Mucosa of descending colon (tissue), 3 donors: Measurements from ENCODE around the gene GSPT1. TPM values are rescaled to one million over a fixed set of nuclear protein-coding genes. Genes with fewer than 3 reads are reported as not detected.

ENCODE experiments used
- ATAC-seq: fragments of 200-7000 bp; cut with Tn5 transposase; one replicate; pipeline ENCODE4 v1.9.1; 2020; ENCODE audit warnings: mild to moderate bottlenecking, moderate library complexity
- DNase-seq, 3 donors: peaks; one replicate each; pipeline ENCODE4 v3.0.0-alpha.2; 2020
- H3K36me3 ChIP-seq: fragments of 200-600 bp; one replicate; pipeline ENCODE4 v1.8.0; 2021; ENCODE audit warnings: low read depth, mild to moderate bottlenecking
- H3K4me1 ChIP-seq: fragments of 200-600 bp; one replicate; pipeline ENCODE4 v1.8.0; 2021; ENCODE audit warnings: low read depth, mild to moderate bottlenecking
- H3K4me3 ChIP-seq: fragments of 200-600 bp; one replicate; pipeline ENCODE4 v1.8.0; 2021; ENCODE audit warnings: mild to moderate bottlenecking
- H3K9me3 ChIP-seq: fragments of 200-600 bp; one replicate; pipeline ENCODE4 v1.8.0; 2021; ENCODE audit warnings: mild to moderate bottlenecking
- CTCF ChIP-seq: fragments of 200-600 bp; IDR thresholded peaks from one replicate; pipeline ENCODE4 v1.8.0; 2022; ENCODE audit warnings: antibody characterized with exemption, mild to moderate bottlenecking
- intact Hi-C, 2 donors: fragments of 100-400 bp; cut with DNase I in 1 of 2; cut with micrococcal nuclease in 1 of 2; formaldehyde crosslinking; loops; one replicate each; pipeline versions ENCODE4 v1.11.0 to v1.11.1; 2022; cut with DNase I, micrococcal nuclease
- total RNA-seq, 3 donors: library from RNA; stranded (reverse); fragmentation: NEBNext Ultra II Directional in 2 of 3; extraction: Animal tissue kit (Norgen Biotek cat#: 25700) in 2 of 3; gene quantifications; one replicate each; pipeline versions ENCODE4 v1.2.1 to v1.2.4, GENCODE V29; 2021 to 2023
- donor health status: DM: no; HTN: no; CAD: no; lungs with moderate emphysema.
- donor health status: DM: no; HTN: no; CAD: no.
- donor health status: DM: no; HTN: yes; CAD: no.

The GSPT1 gene
- total RNA-seq, 3 donors from 2014 or later: 99.0 to 119 (median 113) TPM

- no peak for TF ChIP-seq CTCF
- Histone ChIP-seq H3K36me3 (peaks cover 11% of the 10 kb centered on the region), H3K4me1 (no peaks in the 10 kb centered on the region), H3K4me3 (no peak overlapping the region), H3K9me3 (no peaks in the 10 kb centered on the region)
- intact Hi-C loops: no loop called here
- DNase-seq: no peak
- no peak for ATAC-seq
Measured at GRCh38 chr16:11886881-11887280, 28.9 kb downstream of the GSPT1 start.

GRCh38 chr16:11884035-11884434, 31.7 kb downstream of the GSPT1 start:
- ATAC-seq (no peak), DNase-seq (no peak)
- intact Hi-C loops: no loop called here
- Histone ChIP-seq H3K4me1 (no peaks in the 10 kb centered on the region), H3K36me3 (peaks cover 16% of the 10 kb centered on the region), H3K4me3 (no peak overlapping the region), H3K9me3 (no peaks in the 10 kb centered on the region)
- TF ChIP-seq CTCF: no peak

- Histone ChIP-seq H3K36me3 (peaks cover 12% of the 10 kb centered on the region), H3K4me1 (no peaks in the 10 kb centered on the region), H3K9me3 (no peaks in the 10 kb centered on the region), H3K4me3 (no peak overlapping the region)
- intact Hi-C loops: no loop called here
- DNase-seq (no peak), ATAC-seq (no peak)
- no peak for TF ChIP-seq CTCF
Measured at GRCh38 chr16:11880007-11880406, 35.7 kb downstream of the GSPT1 start.

GRCh38 chr16:11877374-11877773, 38.4 kb downstream of the GSPT1 start:
- DNase-seq: no peak
- no peak overlapping the region for H3K4me3 ChIP-seq
- intact Hi-C loops: no loop called here
- TF ChIP-seq CTCF: no peak
- H3K4me1 ChIP-seq: no peaks in the 10 kb centered on the region
- peaks cover 12% of the 10 kb centered on the region for H3K36me3 ChIP-seq
- no peak for ATAC-seq
- H3K9me3 ChIP-seq: no peaks in the 10 kb centered on the region

GRCh38 chr16:11876306-11876705, 39.5 kb downstream of the GSPT1 start:
- H3K36me3 ChIP-seq: peaks cover 6% of the 10 kb centered on the region
- H3K4me1 ChIP-seq: no peaks in the 10 kb centered on the region
- H3K9me3 ChIP-seq: no peaks in the 10 kb centered on the region
- no peak for TF ChIP-seq CTCF
- H3K4me3 ChIP-seq: no peak overlapping the region
- intact Hi-C loops: no loop called here
- DNase-seq: no peak
- no peak for ATAC-seq

- no peak for TF ChIP-seq CTCF
- Histone ChIP-seq H3K9me3 (no peaks in the 10 kb centered on the region), H3K36me3 (peaks cover 5% of the 10 kb centered on the region), H3K4me3 (no peak overlapping the region), H3K4me1 (no peaks in the 10 kb centered on the region)
- intact Hi-C loops: no loop called here
- DNase-seq (no peak), ATAC-seq (no peak)
Measured at GRCh38 chr16:11875721-11876120, 40.0 kb downstream of the GSPT1 start.
